GM13976 (cell line): ENCODE measurements around the gene CERS6.
A peak's percentile ranks its signal among the peaks of the same experiment; 100 is the strongest.

Experiments used
- DNase-seq: peaks from one replicate; pipeline ENCODE4 v3.0.0; 2012; ENCODE audit warnings: low spot score
- in situ Hi-C: fragments of 300-500 bp; cut with MboI; formaldehyde crosslinking; loops from one replicate; pipeline ENCODE4 v1.12.0; 2022; ENCODE audit warnings: low sequenced_read_pairs, mixed read lengths, inconsistent platforms; ENCODE audit not compliant: unreplicated experiment
- TF ChIP-seq, protein P1 (sequence below): IDR thresholded peaks from 2 replicates; pipeline ENCODE4 v1.5.1; 2012; ENCODE audit warnings: borderline replicate concordance, mild to moderate bottlenecking; ENCODE audit not compliant: insufficient read depth; ENCODE audit errors: extremely low read depth, missing control alignments, control extremely low read depth

CERS6 gene

GRCh38 chr2:168751104-168751740 is 295.1 kb downstream of the CERS6 start:
- TF ChIP-seq, protein P1, sequence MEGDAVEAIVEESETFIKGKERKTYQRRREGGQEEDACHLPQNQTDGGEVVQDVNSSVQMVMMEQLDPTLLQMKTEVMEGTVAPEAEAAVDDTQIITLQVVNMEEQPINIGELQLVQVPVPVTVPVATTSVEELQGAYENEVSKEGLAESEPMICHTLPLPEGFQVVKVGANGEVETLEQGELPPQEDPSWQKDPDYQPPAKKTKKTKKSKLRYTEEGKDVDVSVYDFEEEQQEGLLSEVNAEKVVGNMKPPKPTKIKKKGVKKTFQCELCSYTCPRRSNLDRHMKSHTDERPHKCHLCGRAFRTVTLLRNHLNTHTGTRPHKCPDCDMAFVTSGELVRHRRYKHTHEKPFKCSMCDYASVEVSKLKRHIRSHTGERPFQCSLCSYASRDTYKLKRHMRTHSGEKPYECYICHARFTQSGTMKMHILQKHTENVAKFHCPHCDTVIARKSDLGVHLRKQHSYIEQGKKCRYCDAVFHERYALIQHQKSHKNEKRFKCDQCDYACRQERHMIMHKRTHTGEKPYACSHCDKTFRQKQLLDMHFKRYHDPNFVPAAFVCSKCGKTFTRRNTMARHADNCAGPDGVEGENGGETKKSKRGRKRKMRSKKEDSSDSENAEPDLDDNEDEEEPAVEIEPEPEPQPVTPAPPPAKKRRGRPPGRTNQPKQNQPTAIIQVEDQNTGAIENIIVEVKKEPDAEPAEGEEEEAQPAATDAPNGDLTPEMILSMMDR, result no peak
- peak; percentile 24 for DNase-seq
- in situ Hi-C loops, result no loop called here

- DNase-seq, result no peak
- in situ Hi-C loops, result no loop called here
- TF ChIP-seq, protein P1, result no peak
These were observed 296.3 kb downstream of the CERS6 start for GRCh38 chr2:168752361-168752760.

DNA sequence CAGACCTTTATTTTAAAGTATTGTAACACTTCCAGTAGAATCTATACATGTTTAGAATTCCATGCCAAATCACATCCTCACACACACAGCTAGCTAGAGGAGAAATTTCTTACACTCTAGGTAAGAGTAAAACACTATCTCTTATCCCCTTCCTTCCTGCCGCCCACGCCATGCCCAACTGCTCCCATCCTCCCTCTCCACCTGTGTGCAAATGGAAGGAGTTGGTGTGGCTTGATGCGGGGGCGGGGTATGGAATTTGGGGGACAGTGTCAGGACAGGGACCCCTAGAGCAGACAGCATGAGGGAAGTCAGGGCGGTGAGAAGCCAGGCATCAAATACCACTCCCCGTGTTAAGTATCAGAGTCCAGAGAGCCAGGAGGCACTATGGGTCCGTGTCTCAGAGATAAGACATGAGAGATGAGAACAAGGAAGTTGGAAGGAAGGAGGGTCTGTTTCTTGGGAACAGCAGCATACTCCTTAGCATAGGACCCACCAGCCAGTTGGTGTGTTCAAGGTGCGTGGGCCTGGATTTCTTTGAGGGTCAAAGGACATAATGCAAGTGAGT is 297.8 kb downstream of the CERS6 start:
- TF ChIP-seq, protein P1, result no peak
- DNase-seq, result no peak
- in situ Hi-C loops, result no loop called here

GRCh38 chr2:168757223-168757622 is 301.2 kb downstream of the CERS6 start:
- in situ Hi-C loops, result no loop called here
- TF ChIP-seq, protein P1, result no peak
- DNase-seq, result no peak

DNA sequence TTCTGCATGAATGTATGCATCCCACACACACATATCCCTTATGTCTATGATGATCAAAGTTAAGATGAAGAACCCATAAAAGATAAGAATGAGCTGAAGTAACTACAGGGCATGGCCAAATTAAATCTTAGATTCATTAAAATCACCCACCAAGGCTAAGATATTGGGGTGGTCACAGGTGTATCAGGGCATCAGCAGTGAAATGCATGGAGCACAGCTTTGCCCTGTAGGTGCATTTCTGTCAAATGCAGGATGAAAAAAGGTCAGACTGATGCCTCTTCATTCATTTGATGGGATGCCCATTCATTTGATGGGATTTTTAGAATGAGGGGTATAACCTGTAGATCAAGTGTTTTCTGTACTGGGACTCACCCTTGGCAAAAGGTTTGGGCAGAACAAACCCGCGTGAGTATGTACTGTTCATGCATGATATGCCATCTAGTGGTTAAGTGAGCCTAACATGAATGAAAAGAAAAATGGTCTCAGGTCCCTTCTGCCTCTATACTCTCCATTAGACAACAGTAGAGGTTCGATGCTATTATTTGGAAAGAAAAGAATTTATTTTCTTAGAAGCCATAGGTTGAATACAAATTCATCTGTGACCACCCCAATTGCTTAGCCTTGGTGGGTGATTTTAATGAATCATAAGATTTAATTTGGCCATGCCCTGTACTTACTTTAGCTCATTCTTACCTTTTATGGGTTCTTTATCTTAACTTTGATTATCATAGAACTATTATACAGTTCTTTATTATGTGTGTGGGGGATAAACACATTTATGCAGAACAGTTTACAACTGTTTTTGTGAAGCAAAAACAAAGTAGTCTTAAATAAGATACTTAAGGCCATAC is 303.1 kb downstream of the CERS6 start:
- DNase-seq, result peak; percentile 51
- TF ChIP-seq, protein P1, result peak; percentile 46
- in situ Hi-C loops, result no loop called here

DNA sequence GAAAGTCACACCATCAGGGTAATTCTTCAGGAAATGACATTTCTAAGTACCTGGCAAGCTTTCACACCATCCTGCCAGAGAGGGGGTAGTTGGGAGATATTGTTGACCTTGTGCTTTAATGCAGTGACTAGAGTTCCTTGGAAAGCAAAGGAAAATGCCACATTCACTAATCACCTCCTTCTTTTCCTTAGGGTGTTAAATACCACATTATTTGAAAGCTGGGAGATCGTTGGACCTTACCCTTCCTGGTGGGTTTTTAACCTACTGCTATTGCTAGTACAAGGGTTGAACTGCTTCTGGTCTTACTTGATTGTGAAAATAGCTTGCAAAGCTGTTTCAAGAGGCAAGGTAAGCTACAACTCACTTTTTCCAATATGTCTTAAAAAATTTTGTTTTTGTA is 309.3 kb downstream of the CERS6 start:
- in situ Hi-C loops, result no loop called here
- no peak for DNase-seq
- TF ChIP-seq, protein P1, result no peak
